GM12865 (cell line): Measurements from ENCODE around the gene TSPAN10.

ENCODE experiments used
- DNase-seq: peaks from one replicate; pipeline ENCODE4 v3.0.0; 2010; ENCODE audit warnings: low read depth
- H3K4me3 ChIP-seq: 2 replicates; pipeline ENCODE4 v1.5.1; 2011; ENCODE audit warnings: mild to moderate bottlenecking, low read depth, low read length, control low read depth
- CTCF ChIP-seq: IDR thresholded peaks from 2 replicates; pipeline ENCODE4 v1.5.1; 2011; ENCODE audit warnings: low read length, control low read depth, low read depth, inconsistent platforms; ENCODE audit not compliant: insufficient read depth; ENCODE audit errors: missing control alignments

TSPAN10 gene

GRCh38 chr17:81651692-81652091 lies 14.7 kb downstream of the TSPAN10 start:
- TF ChIP-seq CTCF = no peak
- no peak for DNase-seq
- no peak overlapping the region for H3K4me3 ChIP-seq

- peak overlapping the region; percentile 56 for H3K4me3 ChIP-seq
- no peak for TF ChIP-seq CTCF
- peak; percentile 37 for DNase-seq
Measured at GRCh38 chr17:81652906-81653771, 16.1 kb downstream of the TSPAN10 start.

GRCh38 chr17:81655378-81656117 lies 18.6 kb downstream of the TSPAN10 start:
- TF ChIP-seq CTCF = no peak
- H3K4me3 ChIP-seq = no peak overlapping the region
- DNase-seq = no peak

GRCh38 chr17:81656118-81656743 lies 19.2 kb downstream of the TSPAN10 start, which contains the start of gene PDE6G:
Gene PDE6G, minus strand, starts transcription at chr17:81656542. Its CDS starts 3,237 bp downstream, at chr17:81653305.
- TF ChIP-seq CTCF = no peak
- no peak for DNase-seq
- no peak within 1 kb of the TSS for H3K4me3 ChIP-seq

GRCh38 chr17:81656835-81657234 lies 19.8 kb downstream of the TSPAN10 start:
- no peak for DNase-seq
- no peak overlapping the region for H3K4me3 ChIP-seq
- TF ChIP-seq CTCF = no peak

GRCh38 chr17:81659038-81659437 lies 22.0 kb downstream of the TSPAN10 start:
- TF ChIP-seq CTCF = no peak
- no peak for DNase-seq
- no peak overlapping the region for H3K4me3 ChIP-seq
